MCF 10A (cell line): Measurements from ENCODE around the gene OVOL2. TPM values are rescaled to one million over a fixed set of nuclear protein-coding genes. Genes with fewer than 3 reads are reported as not detected.
"Not testable (repeated sequence)": the region's sequence is repeated elsewhere in the genome, so short reads cannot be mapped to it uniquely, and the experiment has no call there.

ENCODE experiments used
- BruUV-seq: library from RNA; stranded (reverse); fragments of 400-500 nt; replicated peaks from 2 replicates; lab custom pipeline; 2021; lab: Mats Ljungman, UMichigan
- CTCF ChIA-PET: fragments of 300-600 bp; sonication (Branson Sonifier 250); formaldehyde crosslinking; extraction: SDS; loops from one replicate; lab custom pipeline; 2021; ENCODE audit warnings: antibody characterized with exemption, inconsistent platforms; lab: Yijun Ruan, JAX
- POLR2A ChIA-PET: fragments of 300-600, 350-650 bp; sonication (Branson Sonifier 250); formaldehyde crosslinking; extraction: SDS; loops from one replicate; lab custom pipeline; 2020; ENCODE audit warnings: antibody characterized with exemption, inconsistent platforms; lab: Yijun Ruan, JAX
- DNase-seq: peaks from one replicate; pipeline ENCODE4 v3.0.0-alpha.2; 2018; ENCODE audit not compliant: unreplicated experiment
- H3K27ac Mint-ChIP-seq: one replicate; pipeline ENCODE4 v1.8.0; 2022; ENCODE audit warnings: mild to moderate bottlenecking, low read depth, mixed read lengths; ENCODE audit not compliant: unreplicated experiment
- H3K27me3 Mint-ChIP-seq: one replicate; pipeline ENCODE4 v1.8.0; 2022; ENCODE audit warnings: mixed read lengths; ENCODE audit not compliant: insufficient read depth, unreplicated experiment
- H3K36me3 Mint-ChIP-seq: one replicate; pipeline ENCODE4 v1.8.0; 2022; ENCODE audit warnings: mild to moderate bottlenecking, moderate library complexity, mixed read lengths; ENCODE audit not compliant: insufficient read depth, unreplicated experiment
- H3K4me1 Mint-ChIP-seq: one replicate; pipeline ENCODE4 v1.8.0; 2022; ENCODE audit warnings: mixed read lengths; ENCODE audit not compliant: insufficient read depth, unreplicated experiment
- H3K4me3 Mint-ChIP-seq: one replicate; pipeline ENCODE4 v1.8.0; 2022; ENCODE audit warnings: mild to moderate bottlenecking, moderate library complexity, mixed read lengths; ENCODE audit not compliant: unreplicated experiment
- H3K9me3 Mint-ChIP-seq: one replicate; pipeline ENCODE4 v1.8.0; 2022; ENCODE audit warnings: mixed read lengths; ENCODE audit not compliant: unreplicated experiment
- CTCF ChIP-seq: fragments of 200-600 bp; IDR thresholded peaks from one replicate; pipeline ENCODE4 v1.8.0; 2022; ENCODE audit warnings: antibody characterized with exemption, mild to moderate bottlenecking; ENCODE audit not compliant: unreplicated experiment
- intact Hi-C: fragments of 100-400 bp; cut with micrococcal nuclease; formaldehyde crosslinking; loops from 2 replicates; pipeline ENCODE4 v1.14.1; 2022
- total RNA-seq: library from RNA; stranded (reverse); gene quantifications from 2 replicates; pipeline ENCODE4 v1.2.3, GENCODE V29; 2022

Gene OVOL2
- total RNA-seq, 1 experiment from 2014 or later: 2.1 TPM

- no TSS peak for BruUV-seq
- ChIA-PET CTCF (interaction anchor here (0.6 to 2.1 kb wide), 3 partner anchors 12 to 192 kb away, joined by 3 to 10 read pairs (median 4); no protein-coding TSS in a partner anchor), POLR2A (interaction anchor here (0.6 to 0.7 kb wide), 2 partner anchors 476 to 477 kb away, joined by 3 read pairs; partner anchors contain the start of gene SMIM26)
- Mint-ChIP-seq H3K27ac (no peak overlapping the region), H3K27me3 (no peaks in the 10 kb centered on the region), H3K4me3 (no peak overlapping the region), H3K36me3 (no peaks in the 10 kb centered on the region), H3K9me3 (no peaks in the 10 kb centered on the region), H3K4me1 (peaks cover 5% of the 10 kb centered on the region)
- no peak for DNase-seq
- intact Hi-C loops: loop anchor here (1.0 kb wide), 1 partner anchor 186 kb away; no protein-coding TSS in a partner anchor
- no peak for TF ChIP-seq CTCF
Observed at GRCh38 chr20:18090477-18090876, 32.8 kb upstream of the OVOL2 start.

GRCh38 chr20:18090044-18090443, 32.3 kb upstream of the OVOL2 start:
- Mint-ChIP-seq H3K27ac (no peak overlapping the region), H3K4me3 (no peak overlapping the region), H3K4me1 (peaks cover 5% of the 10 kb centered on the region), H3K9me3 (no peaks in the 10 kb centered on the region), H3K27me3 (no peaks in the 10 kb centered on the region), H3K36me3 (no peaks in the 10 kb centered on the region)
- TF ChIP-seq CTCF: no peak
- DNase-seq: peak; percentile 5
- POLR2A ChIA-PET: interaction anchor here (0.6 kb wide), 2 partner anchors 60 to 476 kb away, joined by 3 read pairs; no protein-coding TSS in a partner anchor
- CTCF ChIA-PET: interaction anchor here (0.9 to 2.1 kb wide), 2 partner anchors 12 to 186 kb away, joined by 4 to 10 read pairs; no protein-coding TSS in a partner anchor
- intact Hi-C loops: loop anchor here (1.0 kb wide), 1 partner anchor 186 kb away; no protein-coding TSS in a partner anchor
- BruUV-seq: no TSS peak

GRCh38 chr20:18088841-18089240, 31.1 kb upstream of the OVOL2 start:
- H3K36me3 Mint-ChIP-seq, DNase-seq, H3K4me1 Mint-ChIP-seq, intact Hi-C loops, H3K27ac Mint-ChIP-seq, H3K9me3 Mint-ChIP-seq, H3K4me3 Mint-ChIP-seq, H3K27me3 Mint-ChIP-seq, BruUV-seq: not testable (repeated sequence)
- CTCF ChIA-PET: interaction anchor here (2.1 kb wide), 1 partner anchor 187 kb away, joined by 10 read pairs; no protein-coding TSS in a partner anchor
- POLR2A ChIA-PET: interaction anchor here (0.7 to 1.1 kb wide), 2 partner anchors 10 to 26 kb away, joined by 3 read pairs; no protein-coding TSS in a partner anchor

GRCh38 chr20:18088298-18088697, 30.6 kb upstream of the OVOL2 start:
- BruUV-seq, H3K27me3 Mint-ChIP-seq, H3K9me3 Mint-ChIP-seq, H3K27ac Mint-ChIP-seq, intact Hi-C loops, H3K36me3 Mint-ChIP-seq, H3K4me3 Mint-ChIP-seq, DNase-seq, H3K4me1 Mint-ChIP-seq: not testable (repeated sequence)
- ChIA-PET CTCF (interaction anchor here (0.5 kb wide), 1 partner anchor 97 kb away, joined by 6 read pairs; no protein-coding TSS in a partner anchor), POLR2A (interaction anchor here (0.7 to 1.1 kb wide), 2 partner anchors 10 to 503 kb away, joined by 3 to 4 read pairs; no protein-coding TSS in a partner anchor)

- intact Hi-C loops: no loop called here
- ChIA-PET POLR2A (no interaction called here), CTCF (interaction anchor here (0.6 to 0.9 kb wide), 4 partner anchors 9 to 508 kb away, joined by 3 to 4 read pairs (median 4); no protein-coding TSS in a partner anchor)
- H3K4me3 Mint-ChIP-seq: no peak overlapping the region
- H3K27ac Mint-ChIP-seq: no peak overlapping the region
- no peak for DNase-seq
- no peaks in the 10 kb centered on the region for H3K9me3 Mint-ChIP-seq
- no peaks in the 10 kb centered on the region for H3K27me3 Mint-ChIP-seq
- peaks cover 5% of the 10 kb centered on the region for H3K4me1 Mint-ChIP-seq
- no peak for TF ChIP-seq CTCF
- H3K36me3 Mint-ChIP-seq: no peaks in the 10 kb centered on the region
- BruUV-seq: no TSS peak
Observed at GRCh38 chr20:18087054-18087453, 29.3 kb upstream of the OVOL2 start.

- H3K36me3 Mint-ChIP-seq, H3K27ac Mint-ChIP-seq, BruUV-seq, H3K9me3 Mint-ChIP-seq, intact Hi-C loops, H3K4me3 Mint-ChIP-seq, DNase-seq, H3K27me3 Mint-ChIP-seq, H3K4me1 Mint-ChIP-seq, POLR2A ChIA-PET: not testable (repeated sequence)
- CTCF ChIA-PET: interaction anchor here (1.2 kb wide), 1 partner anchor 10 kb away, joined by 3 read pairs; no protein-coding TSS in a partner anchor
Observed at GRCh38 chr20:18080836-18081235, 23.1 kb upstream of the OVOL2 start.
